ENCODE results near the gene KCND2.
"Not testable (repeated sequence)": the region's sequence is repeated elsewhere in the genome, so short reads cannot be mapped to it uniquely, and the experiment has no call there.

The KCND2 gene

DNA sequence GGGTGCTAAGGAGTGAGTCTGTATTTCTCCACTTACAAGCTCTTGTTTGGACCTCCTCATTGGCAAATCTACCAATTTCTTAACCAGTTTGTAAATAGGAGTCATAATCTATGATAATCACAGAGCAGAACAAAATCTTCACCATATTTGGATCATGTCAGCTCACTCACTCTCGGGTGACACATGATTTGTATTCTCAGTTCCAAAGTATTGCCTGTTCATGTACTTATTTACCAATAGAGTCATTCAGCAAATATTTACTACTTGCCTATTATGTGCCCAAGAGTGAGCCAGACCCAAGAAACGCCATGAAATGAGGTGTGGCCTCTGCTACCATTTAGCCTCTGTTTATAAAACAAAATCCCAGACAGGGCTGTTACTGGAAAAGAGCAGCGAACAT is 470.2 kb downstream of the KCND2 start:
- DNase-seq (ENCODE audit: low read depth), result no peak

DNA sequence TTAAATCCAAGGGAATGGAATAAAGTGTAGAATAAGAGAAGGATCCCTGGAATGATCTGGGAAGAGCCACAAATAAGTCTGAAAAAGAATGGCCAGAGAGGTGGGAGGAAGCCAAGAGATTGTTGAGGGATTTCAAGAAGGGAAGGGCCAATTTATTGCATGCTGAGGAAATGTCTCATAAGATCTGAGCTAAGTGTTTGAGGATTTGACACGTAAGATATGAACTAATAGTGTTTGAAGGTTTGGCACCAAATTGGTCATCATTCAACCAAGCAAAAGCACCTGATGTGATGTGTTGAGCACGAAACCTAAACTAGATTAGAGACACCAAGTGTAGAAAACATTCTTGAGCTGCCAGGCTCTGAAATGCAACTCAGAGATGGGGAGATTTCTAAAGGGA is 487.1 kb downstream of the KCND2 start:
- DNase-seq (ENCODE audit: low read depth), result no peak

GRCh38 chr7:120760851-120761250 is 487.9 kb downstream of the KCND2 start:
- no peak for DNase-seq (ENCODE audit: low read depth)

GRCh38 chr7:120770206-120770605 is 497.2 kb downstream of the KCND2 start:
- peak; percentile 84 for DNase-seq (ENCODE audit: low read depth)

DNA sequence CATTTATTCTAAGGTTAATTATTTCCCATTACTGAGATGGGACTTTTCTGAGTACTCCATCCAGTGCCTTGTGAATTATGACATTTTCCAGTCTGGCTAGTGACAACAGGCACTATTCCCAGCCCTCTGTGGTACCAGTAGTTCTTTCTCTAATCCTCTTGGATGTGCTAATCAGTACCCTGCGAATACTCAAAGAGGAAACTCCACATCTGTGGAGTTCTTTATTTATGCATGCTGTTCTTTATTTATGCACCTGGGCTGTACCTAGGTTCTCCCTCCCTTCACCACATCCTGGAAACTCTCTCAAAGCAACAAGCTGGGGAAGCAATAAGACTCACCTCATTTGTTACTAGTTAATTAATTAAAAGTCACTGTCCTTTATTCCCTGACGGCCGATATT is 501.5 kb downstream of the KCND2 start:
- no peak for DNase-seq (ENCODE audit: low read depth)

- DNase-seq (ENCODE audit: low read depth), result no peak
Measured at GRCh38 chr7:120775755-120776154, 502.8 kb downstream of the KCND2 start.

- peak; percentile 61 for DNase-seq (ENCODE audit: low read depth)
Measured at GRCh38 chr7:120779078-120779477, 506.1 kb downstream of the KCND2 start.

DNA sequence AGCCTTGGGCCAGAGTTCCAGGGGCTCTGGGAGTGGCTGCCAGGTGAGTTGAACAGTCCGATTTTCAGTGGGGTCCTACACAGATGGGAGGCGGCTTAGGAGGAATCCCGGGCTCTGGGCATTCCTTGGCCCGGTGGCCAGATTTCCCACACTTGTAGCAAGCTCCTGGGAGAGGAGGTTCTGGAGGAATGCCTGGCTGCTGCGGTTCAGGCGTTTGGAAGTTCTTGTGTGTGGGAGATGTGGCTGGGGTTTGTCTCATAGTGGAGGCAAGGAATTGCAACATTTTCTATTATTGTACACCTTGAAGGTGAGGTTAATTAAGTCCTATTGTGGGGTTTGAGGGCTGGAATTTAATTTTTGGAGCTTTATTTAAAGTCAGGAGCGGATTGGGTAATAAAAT is 507.5 kb downstream of the KCND2 start:
- peak; percentile 72 for DNase-seq (ENCODE audit: low read depth)

- DNase-seq (ENCODE audit: low read depth), result no peak
Measured at GRCh38 chr7:120780938-120781337, 508.0 kb downstream of the KCND2 start.

DNA sequence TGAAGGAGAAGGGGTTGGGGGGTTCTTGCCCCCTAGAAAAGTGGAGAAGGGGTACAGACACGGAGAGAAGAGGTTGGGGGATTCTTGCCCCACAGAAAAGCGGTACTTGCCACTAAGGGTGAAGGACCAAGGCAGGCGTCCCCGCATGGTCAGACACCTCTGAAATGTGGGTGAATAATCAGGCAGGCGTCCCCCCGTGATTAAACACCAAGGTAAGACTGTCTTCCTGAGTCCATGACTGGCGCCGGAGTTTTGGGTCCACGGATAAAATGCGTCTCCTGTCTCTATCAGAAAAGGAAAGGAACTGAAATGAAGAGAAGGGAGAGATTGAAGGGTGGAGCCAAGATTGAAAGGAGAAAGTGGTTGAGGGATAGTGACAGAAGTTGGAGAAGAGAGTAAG is 508.9 kb downstream of the KCND2 start:
- not testable (repeated sequence) for DNase-seq (ENCODE audit: low read depth)

GRCh38 chr7:120783273-120783672 is 510.3 kb downstream of the KCND2 start:
- no peak for DNase-seq (ENCODE audit: low read depth)

- DNase-seq (ENCODE audit: low read depth), result peak; percentile 68
Measured at GRCh38 chr7:120783721-120784120, 510.7 kb downstream of the KCND2 start.

- DNase-seq (ENCODE audit: low read depth), result no peak
Measured at GRCh38 chr7:120785095-120785494, 512.1 kb downstream of the KCND2 start.

DNA sequence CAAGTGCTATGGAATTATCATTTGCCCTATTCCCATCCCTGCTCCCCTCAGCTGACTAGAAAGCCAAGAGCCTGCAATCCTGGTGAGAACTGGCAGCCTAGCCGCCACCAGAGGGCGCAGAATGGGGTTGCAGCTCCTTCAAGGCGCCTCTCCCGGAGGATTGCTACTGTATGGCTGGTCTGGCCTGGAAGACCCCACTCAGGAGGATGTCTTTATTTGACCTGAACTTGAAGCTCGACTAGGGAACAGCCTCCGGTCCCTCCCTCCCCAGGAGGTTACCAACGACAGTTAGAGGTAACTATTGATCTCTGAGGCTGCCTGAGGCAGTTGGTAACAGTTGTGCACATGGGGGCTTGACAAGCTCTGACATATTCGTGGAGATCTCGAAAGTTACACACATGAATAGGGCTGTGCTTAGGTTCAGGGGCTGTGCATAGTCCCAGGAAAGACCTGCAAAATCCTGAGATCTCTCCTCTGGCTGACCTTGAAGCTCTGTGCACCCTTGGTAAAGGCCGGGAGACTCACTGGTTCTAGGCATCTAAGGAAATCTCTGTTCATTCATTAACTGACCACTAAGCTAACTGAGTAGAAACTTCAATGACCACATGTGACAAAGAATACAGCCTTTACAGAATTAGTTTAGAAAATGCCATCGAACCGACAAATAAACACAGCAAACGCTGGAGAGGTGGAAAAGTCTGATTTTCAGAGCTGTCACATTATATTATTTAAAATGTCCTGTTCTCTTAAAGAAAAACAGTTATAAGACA is 519.3 kb downstream of the KCND2 start:
- DNase-seq (ENCODE audit: low read depth), result peak; percentile 66

GRCh38 chr7:120792861-120793130 is 519.8 kb downstream of the KCND2 start:
- no peak for DNase-seq (ENCODE audit: low read depth)

- no peak for DNase-seq (ENCODE audit: low read depth)
Measured at GRCh38 chr7:120793213-120793936, 520.4 kb downstream of the KCND2 start.

DNA sequence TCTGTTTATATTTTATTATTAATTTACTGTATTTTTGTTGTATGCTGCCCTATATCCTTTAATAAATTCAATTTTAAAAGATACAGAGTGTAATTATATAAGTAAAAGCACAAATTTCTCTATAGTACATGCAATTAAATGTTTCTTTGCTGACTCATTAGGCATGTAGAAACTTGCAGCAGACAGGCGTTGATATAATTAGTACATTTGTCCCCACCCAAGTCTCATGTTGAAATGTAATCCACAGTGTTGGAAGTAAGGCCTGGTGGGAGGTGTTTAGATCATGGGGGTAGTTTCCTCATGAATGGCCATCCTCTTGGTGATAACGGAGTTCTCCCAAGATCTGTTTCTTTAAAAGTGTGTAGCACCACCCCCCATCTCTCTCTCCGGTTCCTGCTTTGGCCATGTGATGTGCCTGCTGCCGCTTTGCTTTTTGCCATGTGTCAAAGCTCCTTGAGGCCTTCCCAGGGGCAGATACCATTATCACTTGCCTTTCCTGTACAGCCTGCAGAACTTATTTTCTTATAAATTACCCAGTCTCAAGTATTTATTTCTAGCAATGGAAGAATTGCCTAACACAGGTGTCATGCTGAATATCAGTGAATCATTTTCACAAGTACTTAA is 521.2 kb downstream of the KCND2 start:
- no peak for DNase-seq (ENCODE audit: low read depth)

GRCh38 chr7:120797026-120797645 is 524.2 kb downstream of the KCND2 start:
- DNase-seq (ENCODE audit: low read depth), result no peak

DNA sequence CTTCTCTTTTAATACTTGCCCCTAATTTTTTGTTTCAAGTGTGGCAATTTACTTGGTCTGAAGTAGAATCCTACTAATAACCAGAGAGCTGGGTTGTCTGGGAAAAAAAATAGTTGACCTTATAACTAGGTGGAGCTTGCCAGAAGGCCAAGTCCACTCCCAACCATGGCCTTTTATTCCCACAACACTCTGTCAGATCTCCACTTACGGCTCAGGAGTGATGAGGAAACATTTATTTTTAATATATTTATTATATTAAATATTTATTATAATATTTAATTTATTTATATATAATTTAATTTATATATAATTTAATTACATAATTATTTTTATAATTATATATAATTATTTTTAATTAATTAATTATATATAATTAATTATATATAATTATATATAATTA is 526.2 kb downstream of the KCND2 start:
- no peak for DNase-seq (ENCODE audit: low read depth)

Data from amniotic epithelial cell (primary cell).